ENCODE results near the gene FYN.

The FYN gene

GRCh38 chr6:111834356-111834755 lies 38.9 kb downstream of the FYN start:
- DNase-seq, result no peak

GRCh38 chr6:111832833-111833418 lies 40.3 kb downstream of the FYN start:
- DNase-seq, result no peak

GRCh38 chr6:111831408-111831807 lies 41.8 kb downstream of the FYN start:
- no peak for DNase-seq

GRCh38 chr6:111829998-111830397 lies 43.3 kb downstream of the FYN start:
- DNase-seq, result no peak

- DNase-seq, result no peak
These were observed 43.7 kb downstream of the FYN start for GRCh38 chr6:111829581-111829980.

- no peak for DNase-seq
These were observed 44.4 kb downstream of the FYN start for GRCh38 chr6:111828809-111829208.

- no peak for DNase-seq
These were observed 47.7 kb downstream of the FYN start for GRCh38 chr6:111825439-111826086.

GRCh38 chr6:111824608-111825337 lies 48.5 kb downstream of the FYN start:
- DNase-seq, result no peak

- no peak for DNase-seq
These were observed 49.2 kb downstream of the FYN start for GRCh38 chr6:111823831-111824607.

GRCh38 chr6:111823012-111823411 lies 50.2 kb downstream of the FYN start:
- no peak for DNase-seq

- DNase-seq, result no peak
These were observed 53.8 kb downstream of the FYN start for GRCh38 chr6:111819458-111819857.

GRCh38 chr6:111818539-111819226 lies 54.6 kb downstream of the FYN start:
- peak in 1 of 56 donors; percentile 28 for DNase-seq

GRCh38 chr6:111817451-111818120 lies 55.7 kb downstream of the FYN start:
- DNase-seq, result peak in 34 of 56 donors; percentile 12 to 85 (median 56)

- DNase-seq, result no peak
These were observed 59.5 kb downstream of the FYN start for GRCh38 chr6:111813677-111814310.

- DNase-seq, result no peak
These were observed 60.0 kb downstream of the FYN start for GRCh38 chr6:111813237-111813636.

- no peak for DNase-seq
These were observed 60.9 kb downstream of the FYN start for GRCh38 chr6:111812060-111813038.

- peak in 10 of 56 donors; percentile 12 to 49 (median 30) for DNase-seq
These were observed 62.7 kb downstream of the FYN start for GRCh38 chr6:111810294-111811131.

GRCh38 chr6:111809766-111810165 lies 63.5 kb downstream of the FYN start:
- no peak for DNase-seq
